ENCODE data around the gene PBX3.
"Not testable (repeated sequence)": the region's sequence is repeated elsewhere in the genome, so short reads cannot be mapped to it uniquely, and the experiment has no call there.

Gene PBX3

DNA sequence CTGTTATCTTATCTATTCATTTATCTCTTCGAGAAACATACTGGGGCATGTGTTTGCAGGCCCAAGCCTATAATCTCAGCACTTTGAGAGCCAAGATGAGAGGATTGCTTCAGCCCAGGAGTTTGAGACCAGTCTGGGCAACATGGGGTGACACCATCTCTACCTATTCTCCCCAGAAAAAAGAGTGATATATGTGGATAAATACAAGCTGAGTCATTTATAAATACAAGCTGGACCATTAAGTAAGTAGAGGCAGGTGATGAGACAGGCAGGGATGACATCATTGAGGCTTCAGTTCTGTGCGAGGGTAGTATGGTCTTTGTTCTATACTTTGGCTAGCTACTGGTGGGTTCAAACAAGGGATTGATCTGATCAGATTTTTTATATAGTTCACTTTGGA is 25.6 kb downstream of the PBX3 start:
- Mint-ChIP-seq H3K27me3 (ENCODE audit: low read depth) (no peaks in the 10 kb centered on the region), H3K4me3 (no peak overlapping the region), H3K9me3 (peaks cover 12% of the 10 kb centered on the region), H3K36me3 (ENCODE audit: low read depth) (peaks cover 39% of the 10 kb centered on the region), H3K27ac (no peak overlapping the region), H3K4me1 (no peaks in the 10 kb centered on the region)
- TF ChIP-seq CTCF (IDR thresholded peaks at IDR 0.05; ENCODE audit: unreplicated experiment in 3 of 3) = no peak

DNA sequence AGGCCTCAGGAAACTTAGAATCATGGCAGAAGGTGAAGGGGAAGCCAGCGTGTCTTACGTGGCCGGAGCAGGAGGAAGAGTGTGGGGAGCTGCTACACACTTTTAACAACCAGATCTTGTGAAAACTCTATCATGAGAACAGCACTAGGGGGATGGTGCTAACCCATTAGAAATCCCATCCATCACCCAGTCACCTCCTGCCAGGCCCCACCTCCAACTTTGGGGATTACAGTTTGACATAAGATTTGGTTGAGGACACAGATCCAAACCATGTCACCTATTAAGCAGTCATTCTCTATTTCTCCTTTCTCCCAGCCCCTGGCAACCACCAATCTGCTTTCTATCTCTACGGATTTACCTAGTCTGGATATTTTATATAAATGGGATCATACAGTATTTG is 26.9 kb downstream of the PBX3 start:
- no peak for TF ChIP-seq CTCF (IDR thresholded peaks at IDR 0.05; ENCODE audit: unreplicated experiment in 3 of 3)
- Mint-ChIP-seq H3K9me3 (peaks cover 12% of the 10 kb centered on the region), H3K27me3 (ENCODE audit: low read depth) (no peaks in the 10 kb centered on the region), H3K4me1 (no peaks in the 10 kb centered on the region), H3K27ac (no peak overlapping the region), H3K4me3 (no peak overlapping the region), H3K36me3 (ENCODE audit: low read depth) (peaks cover 37% of the 10 kb centered on the region)

DNA sequence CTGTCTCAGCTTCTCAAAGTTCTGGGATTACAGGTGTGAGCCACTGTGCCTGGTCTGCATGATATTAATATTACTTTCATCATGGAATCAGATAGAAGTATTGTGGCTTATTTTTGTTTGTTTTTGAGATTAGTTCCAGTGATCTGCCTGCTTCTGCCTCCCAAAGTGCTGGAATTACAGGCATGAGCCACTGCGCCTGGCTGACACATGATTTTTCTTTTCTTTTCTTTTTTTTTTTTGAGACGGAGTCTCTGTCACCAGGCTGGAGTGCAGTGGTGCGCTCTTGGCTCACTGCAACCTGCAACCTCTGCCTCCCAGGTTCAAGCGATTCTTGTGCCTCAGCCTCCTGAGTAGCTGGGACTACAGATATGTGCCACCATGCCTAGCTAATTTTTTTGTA is 29.6 kb downstream of the PBX3 start:
- Mint-ChIP-seq H3K36me3 (ENCODE audit: low read depth) (peaks cover 38% of the 10 kb centered on the region), H3K9me3 (peaks cover 17% of the 10 kb centered on the region)
- H3K27ac Mint-ChIP-seq; H3K4me1 Mint-ChIP-seq; H3K27me3 Mint-ChIP-seq (ENCODE audit: low read depth); H3K4me3 Mint-ChIP-seq: not testable (repeated sequence)

GRCh38 chr9:125778538-125779219 is 31.5 kb downstream of the PBX3 start:
- not testable (repeated sequence) for H3K27me3 Mint-ChIP-seq (ENCODE audit: low read depth); H3K4me3 Mint-ChIP-seq; H3K27ac Mint-ChIP-seq; H3K4me1 Mint-ChIP-seq
- peaks cover 33% of the 10 kb centered on the region for H3K9me3 Mint-ChIP-seq
- peaks cover 46% of the 10 kb centered on the region for H3K36me3 Mint-ChIP-seq (ENCODE audit: low read depth)

DNA sequence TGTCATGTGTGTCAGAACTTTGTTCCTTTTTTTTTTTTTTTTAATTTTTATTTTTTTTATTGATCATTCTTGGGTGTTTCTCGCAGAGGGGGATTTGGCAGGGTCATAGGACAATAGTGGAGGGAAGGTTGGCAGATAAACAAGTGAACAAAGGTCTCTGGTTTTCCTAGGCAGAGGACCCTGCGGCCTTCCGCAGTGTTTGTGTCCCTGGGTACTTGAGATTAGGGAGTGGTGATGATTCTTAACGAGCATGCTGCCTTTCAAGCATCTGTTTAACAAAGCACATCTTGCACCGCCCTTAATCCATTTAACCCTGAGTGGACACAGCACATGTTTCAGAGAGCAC is 32.0 kb downstream of the PBX3 start:
- Mint-ChIP-seq H3K9me3 (peaks cover 33% of the 10 kb centered on the region), H3K36me3 (ENCODE audit: low read depth) (peaks cover 43% of the 10 kb centered on the region)
- not testable (repeated sequence) for H3K27ac Mint-ChIP-seq; H3K4me1 Mint-ChIP-seq; H3K4me3 Mint-ChIP-seq; H3K27me3 Mint-ChIP-seq (ENCODE audit: low read depth)

- H3K4me1 Mint-ChIP-seq = no peaks in the 10 kb centered on the region
These were observed 35.5 kb downstream of the PBX3 start for GRCh38 chr9:125782718-125783117.

DNA sequence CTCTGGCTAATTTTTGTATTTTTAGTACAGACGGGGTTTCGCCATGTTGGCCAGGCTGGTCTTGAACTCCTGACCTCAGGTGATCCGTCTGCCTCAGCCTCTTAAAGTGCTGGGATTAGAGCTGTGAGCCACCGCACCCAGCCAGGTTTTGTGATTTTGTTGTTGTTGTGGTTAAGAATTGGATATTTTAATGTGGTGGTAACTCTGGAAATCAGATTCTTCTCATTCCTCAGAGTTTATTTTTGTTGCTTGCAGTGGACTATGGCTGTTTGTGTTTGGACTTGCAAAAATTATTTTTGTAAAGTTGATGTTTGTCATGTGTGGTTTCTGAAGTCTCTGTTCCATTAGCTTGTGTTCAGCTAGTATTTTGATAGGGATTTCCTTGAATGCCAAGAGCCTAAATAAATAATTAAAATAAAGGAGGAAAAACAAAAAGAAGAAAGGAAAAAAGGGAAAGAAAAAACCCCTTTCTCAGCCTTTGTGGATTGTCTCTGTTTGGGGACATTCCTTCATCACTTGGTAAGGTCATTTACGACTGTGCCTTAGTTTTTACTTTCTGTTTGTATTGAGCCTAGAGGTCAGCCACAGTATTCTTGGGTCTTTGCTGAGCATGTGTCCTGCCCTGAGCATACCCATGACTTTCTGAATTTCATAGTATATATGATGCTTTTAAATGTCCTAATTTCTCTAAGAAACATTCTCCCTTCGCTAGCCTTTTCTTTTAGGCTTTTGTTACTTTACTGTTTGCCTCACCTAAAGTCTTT is 37.3 kb downstream of the PBX3 start:
- Mint-ChIP-seq H3K4me3 (no peak overlapping the region), H3K36me3 (ENCODE audit: low read depth) (peaks cover 61% of the 10 kb centered on the region), H3K27me3 (ENCODE audit: low read depth) (no peaks in the 10 kb centered on the region), H3K4me1 (no peaks in the 10 kb centered on the region), H3K9me3 (peaks cover 21% of the 10 kb centered on the region), H3K27ac (no peak overlapping the region)
- no peak for TF ChIP-seq CTCF (IDR thresholded peaks at IDR 0.05; ENCODE audit: unreplicated experiment in 3 of 3)

More at GRCh38 chr9:125782718-125783117, 35.5 kb downstream of the PBX3 start:
- H3K27me3 Mint-ChIP-seq (ENCODE audit: low read depth) = no peaks in the 10 kb centered on the region
- no peak for TF ChIP-seq CTCF (IDR thresholded peaks at IDR 0.05; ENCODE audit: unreplicated experiment in 3 of 3)
- peaks cover 21% of the 10 kb centered on the region for H3K9me3 Mint-ChIP-seq
- no peak overlapping the region for H3K27ac Mint-ChIP-seq
- H3K4me3 Mint-ChIP-seq = no peak overlapping the region
- peaks cover 57% of the 10 kb centered on the region for H3K36me3 Mint-ChIP-seq (ENCODE audit: low read depth)

Data from nephron (organoid).